ENCODE data around the gene GPT2. TPM values are rescaled to one million over a fixed set of nuclear protein-coding genes. Genes with fewer than 3 reads are reported as not detected.

GPT2 gene
- total RNA-seq, 1 donor from 2014 or later: 70.2 TPM

GRCh38 chr16:46948548-46949166 is 64.5 kb downstream of the GPT2 start:
- no peak overlapping the region for H3K27ac Mint-ChIP-seq (ENCODE audit: unreplicated experiment)
- Histone ChIP-seq H3K27me3 (ENCODE audit: insufficient read depth, low read length) (no peaks in the 10 kb centered on the region), H2AFZ (ENCODE audit: low read depth, low read length) (no peak overlapping the region), H4K20me1 (ENCODE audit: insufficient read depth, low read length) (no peaks in the 10 kb centered on the region), H3K9me3 (ENCODE audit: insufficient read depth, low read depth, low read length) (no peaks in the 10 kb centered on the region), H3K4me2 (ENCODE audit: low read length) (no peak overlapping the region), H3K27ac (ENCODE audit: low read depth, low read length) (no peak overlapping the region), H3K9ac (ENCODE audit: low read length) (no peak overlapping the region), H3K4me3 (ENCODE audit: insufficient read depth, low read depth, low read length) (no peak overlapping the region), H3K79me2 (ENCODE audit: insufficient read depth, low read length) (no peaks in the 10 kb centered on the region), H3K4me1 (ENCODE audit: insufficient read depth, low read length) (no peaks in the 10 kb centered on the region), H3K36me3 (ENCODE audit: insufficient read depth, low read length) (no peaks in the 10 kb centered on the region)
- no peaks in the 10 kb centered on the region for H3K27me3 Mint-ChIP-seq (ENCODE audit: low read depth, unreplicated experiment)
- no peak for FAIRE-seq
- no peaks in the 10 kb centered on the region for H3K4me1 Mint-ChIP-seq (ENCODE audit: low read depth, unreplicated experiment)
- no peak overlapping the region for H3K4me3 Mint-ChIP-seq (ENCODE audit: unreplicated experiment)
- TF ChIP-seq CTCF (IDR thresholded peaks at IDR 0.05; ENCODE audit: insufficient read depth, low read depth, low read length): no peak
- no peak for TF ChIP-seq EZH2 (IDR thresholded peaks at IDR 0.05; ENCODE audit: insufficient read depth, low read length)
- no peak for DNase-seq (ENCODE audit: low read depth)
- H3K36me3 Mint-ChIP-seq (ENCODE audit: low read depth, unreplicated experiment): no peaks in the 10 kb centered on the region
- no peaks in the 10 kb centered on the region for H3K9me3 Mint-ChIP-seq (ENCODE audit: unreplicated experiment)

GRCh38 chr16:46949241-46949892 is 65.2 kb downstream of the GPT2 start:
- no peaks in the 10 kb centered on the region for H3K4me1 Mint-ChIP-seq (ENCODE audit: low read depth, unreplicated experiment)
- no peak overlapping the region for H3K9ac ChIP-seq (ENCODE audit: low read length)
- no peaks in the 10 kb centered on the region for H3K9me3 ChIP-seq (ENCODE audit: insufficient read depth, low read depth, low read length)
- no peak overlapping the region for H2AFZ ChIP-seq (ENCODE audit: low read depth, low read length)
- H3K27ac Mint-ChIP-seq (ENCODE audit: unreplicated experiment): no peak overlapping the region
- H3K36me3 Mint-ChIP-seq (ENCODE audit: low read depth, unreplicated experiment): no peaks in the 10 kb centered on the region
- TF ChIP-seq CTCF (IDR thresholded peaks at IDR 0.05; ENCODE audit: insufficient read depth, low read depth, low read length) (no peak), EZH2 (IDR thresholded peaks at IDR 0.05; ENCODE audit: insufficient read depth, low read length) (no peak)
- no peaks in the 10 kb centered on the region for H3K27me3 ChIP-seq (ENCODE audit: insufficient read depth, low read length)
- H4K20me1 ChIP-seq (ENCODE audit: insufficient read depth, low read length): no peaks in the 10 kb centered on the region
- no peak overlapping the region for H3K4me3 ChIP-seq (ENCODE audit: insufficient read depth, low read depth, low read length)
- H3K79me2 ChIP-seq (ENCODE audit: insufficient read depth, low read length): no peaks in the 10 kb centered on the region
- H3K36me3 ChIP-seq (ENCODE audit: insufficient read depth, low read length): no peaks in the 10 kb centered on the region
- no peak for FAIRE-seq
- no peak overlapping the region for H3K27ac ChIP-seq (ENCODE audit: low read depth, low read length)
- no peak for DNase-seq (ENCODE audit: low read depth)
- no peak overlapping the region for H3K4me3 Mint-ChIP-seq (ENCODE audit: unreplicated experiment)
- no peaks in the 10 kb centered on the region for H3K27me3 Mint-ChIP-seq (ENCODE audit: low read depth, unreplicated experiment)
- no peaks in the 10 kb centered on the region for H3K4me1 ChIP-seq (ENCODE audit: insufficient read depth, low read length)
- no peaks in the 10 kb centered on the region for H3K9me3 Mint-ChIP-seq (ENCODE audit: unreplicated experiment)
- H3K4me2 ChIP-seq (ENCODE audit: low read length): no peak overlapping the region

- no peak overlapping the region for H2AFZ ChIP-seq (ENCODE audit: low read depth, low read length)
- no peak overlapping the region for H3K9ac ChIP-seq (ENCODE audit: low read length)
- no peaks in the 10 kb centered on the region for H3K9me3 ChIP-seq (ENCODE audit: insufficient read depth, low read depth, low read length)
- Mint-ChIP-seq H3K9me3 (ENCODE audit: unreplicated experiment) (no peaks in the 10 kb centered on the region), H3K4me1 (ENCODE audit: low read depth, unreplicated experiment) (no peaks in the 10 kb centered on the region), H3K36me3 (ENCODE audit: low read depth, unreplicated experiment) (no peaks in the 10 kb centered on the region), H3K4me3 (ENCODE audit: unreplicated experiment) (no peak overlapping the region), H3K27ac (ENCODE audit: unreplicated experiment) (no peak overlapping the region), H3K27me3 (ENCODE audit: low read depth, unreplicated experiment) (no peaks in the 10 kb centered on the region)
- DNase-seq (ENCODE audit: low read depth) (no peak), FAIRE-seq (no peak)
- H4K20me1 ChIP-seq (ENCODE audit: insufficient read depth, low read length): no peaks in the 10 kb centered on the region
- H3K79me2 ChIP-seq (ENCODE audit: insufficient read depth, low read length): no peaks in the 10 kb centered on the region
- no peak overlapping the region for H3K4me3 ChIP-seq (ENCODE audit: insufficient read depth, low read depth, low read length)
- H3K36me3 ChIP-seq (ENCODE audit: insufficient read depth, low read length): peaks cover 6% of the 10 kb centered on the region
- H3K4me1 ChIP-seq (ENCODE audit: insufficient read depth, low read length): no peaks in the 10 kb centered on the region
- H3K27ac ChIP-seq (ENCODE audit: low read depth, low read length): no peak overlapping the region
- no peak for TF ChIP-seq EZH2 (IDR thresholded peaks at IDR 0.05; ENCODE audit: insufficient read depth, low read length)
- TF ChIP-seq CTCF (IDR thresholded peaks at IDR 0.05; ENCODE audit: insufficient read depth, low read depth, low read length): no peak
- H3K27me3 ChIP-seq (ENCODE audit: insufficient read depth, low read length): no peaks in the 10 kb centered on the region
- H3K4me2 ChIP-seq (ENCODE audit: low read length): no peak overlapping the region
These were observed 65.8 kb downstream of the GPT2 start for GRCh38 chr16:46950009-46950408.

All from astrocyte (in vitro differentiated cells and primary cell).